ENCODE data around the gene CCP110.

DNA sequence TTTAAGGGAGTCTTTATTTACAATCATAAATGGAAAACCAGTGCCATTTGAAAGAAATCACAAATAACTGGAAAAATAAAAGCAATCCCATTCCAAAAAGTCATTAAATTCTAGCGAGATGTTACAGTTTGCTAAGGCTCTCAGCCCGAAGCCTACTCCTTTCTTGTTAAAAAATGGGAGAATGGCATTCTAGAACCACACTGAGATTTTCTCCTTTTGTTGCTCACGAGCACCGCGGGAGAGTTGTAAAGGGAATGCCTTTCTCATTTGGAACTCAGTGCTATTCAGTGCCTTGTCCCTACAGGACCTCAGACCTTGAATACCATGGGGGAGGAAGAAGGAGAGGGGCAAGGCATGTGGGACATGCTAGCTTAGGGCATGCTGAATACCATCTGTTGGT lies 38.1 kb upstream of the CCP110 start:
- TF ChIP-seq, protein P1, sequence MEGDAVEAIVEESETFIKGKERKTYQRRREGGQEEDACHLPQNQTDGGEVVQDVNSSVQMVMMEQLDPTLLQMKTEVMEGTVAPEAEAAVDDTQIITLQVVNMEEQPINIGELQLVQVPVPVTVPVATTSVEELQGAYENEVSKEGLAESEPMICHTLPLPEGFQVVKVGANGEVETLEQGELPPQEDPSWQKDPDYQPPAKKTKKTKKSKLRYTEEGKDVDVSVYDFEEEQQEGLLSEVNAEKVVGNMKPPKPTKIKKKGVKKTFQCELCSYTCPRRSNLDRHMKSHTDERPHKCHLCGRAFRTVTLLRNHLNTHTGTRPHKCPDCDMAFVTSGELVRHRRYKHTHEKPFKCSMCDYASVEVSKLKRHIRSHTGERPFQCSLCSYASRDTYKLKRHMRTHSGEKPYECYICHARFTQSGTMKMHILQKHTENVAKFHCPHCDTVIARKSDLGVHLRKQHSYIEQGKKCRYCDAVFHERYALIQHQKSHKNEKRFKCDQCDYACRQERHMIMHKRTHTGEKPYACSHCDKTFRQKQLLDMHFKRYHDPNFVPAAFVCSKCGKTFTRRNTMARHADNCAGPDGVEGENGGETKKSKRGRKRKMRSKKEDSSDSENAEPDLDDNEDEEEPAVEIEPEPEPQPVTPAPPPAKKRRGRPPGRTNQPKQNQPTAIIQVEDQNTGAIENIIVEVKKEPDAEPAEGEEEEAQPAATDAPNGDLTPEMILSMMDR (IDR thresholded peaks at IDR 0.05) = no peak
- no peak for TF ChIP-seq ZFX (IDR thresholded peaks at IDR 0.05; ENCODE audit: borderline replicate concordance)
